ENCODE data around the gene IMP4. TPM values are rescaled to one million over a fixed set of nuclear protein-coding genes. Genes with fewer than 3 reads are reported as not detected.

IMP4 gene
- total and polyA plus RNA-seq, 2 of the 13 experiments (the other 11 are each of a cell fraction or from before 2014, with no cell fraction given), result 142 to 158 TPM

DNA sequence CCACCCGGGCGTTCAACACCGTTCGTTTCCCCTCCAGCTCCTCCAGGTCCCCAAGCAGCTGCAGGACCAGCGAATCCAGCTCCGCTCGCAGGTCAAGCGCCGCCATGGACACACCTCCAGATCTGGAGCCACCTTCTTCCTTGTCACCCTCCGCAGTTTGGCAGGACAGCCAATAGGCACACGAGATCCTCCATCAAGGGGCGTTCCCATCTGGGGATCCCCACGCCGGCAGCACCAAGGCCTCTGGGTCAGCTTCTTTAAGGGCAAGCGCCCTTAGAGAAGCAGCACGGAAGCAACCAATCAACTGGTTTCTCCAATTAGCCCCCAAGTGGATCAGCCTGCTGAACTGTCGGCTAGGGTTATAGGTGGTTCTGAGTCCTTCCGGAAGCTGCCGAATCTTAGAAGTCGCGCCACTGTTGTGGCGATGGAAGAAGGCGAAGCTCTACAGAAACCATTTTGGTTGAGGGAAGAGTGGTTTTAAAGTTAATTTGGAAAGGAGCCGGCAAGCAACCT is 621 bp upstream of the IMP4 start (continued):
- no peak for TF ChIP-seq REL (CRISPR knock-in tag; conservative IDR thresholded peaks at IDR 0.05)
- TF ChIP-seq SP1 (IDR thresholded peaks at IDR 0.05), result no peak
- TF ChIP-seq SP1 (CRISPR knock-in tag; IDR thresholded peaks at IDR 0.05), result peak; percentile 76
- TF ChIP-seq, protein P1, sequence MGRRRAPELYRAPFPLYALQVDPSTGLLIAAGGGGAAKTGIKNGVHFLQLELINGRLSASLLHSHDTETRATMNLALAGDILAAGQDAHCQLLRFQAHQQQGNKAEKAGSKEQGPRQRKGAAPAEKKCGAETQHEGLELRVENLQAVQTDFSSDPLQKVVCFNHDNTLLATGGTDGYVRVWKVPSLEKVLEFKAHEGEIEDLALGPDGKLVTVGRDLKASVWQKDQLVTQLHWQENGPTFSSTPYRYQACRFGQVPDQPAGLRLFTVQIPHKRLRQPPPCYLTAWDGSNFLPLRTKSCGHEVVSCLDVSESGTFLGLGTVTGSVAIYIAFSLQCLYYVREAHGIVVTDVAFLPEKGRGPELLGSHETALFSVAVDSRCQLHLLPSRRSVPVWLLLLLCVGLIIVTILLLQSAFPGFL (CRISPR knock-in tag; IDR thresholded peaks at IDR 0.05), result no peak
- TF ChIP-seq ZNF101 (CRISPR knock-in tag; IDR thresholded peaks at IDR 0.05; ENCODE audit: borderline replicate concordance, low read depth), result 0 out of 2 replicates have a peak, but pooled peaks have one; percentile 52
- TF ChIP-seq, protein P2, sequence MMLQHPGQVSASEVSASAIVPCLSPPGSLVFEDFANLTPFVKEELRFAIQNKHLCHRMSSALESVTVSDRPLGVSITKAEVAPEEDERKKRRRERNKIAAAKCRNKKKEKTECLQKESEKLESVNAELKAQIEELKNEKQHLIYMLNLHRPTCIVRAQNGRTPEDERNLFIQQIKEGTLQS (CRISPR knock-in tag; IDR thresholded peaks at IDR 0.05), result peak; percentile 21; the same call in 1 of the 2 replicates
- TF ChIP-seq NFYC (CRISPR knock-in tag; IDR thresholded peaks at IDR 0.05), result peak; percentile 80
- TF ChIP-seq ZNF180 (CRISPR knock-in tag; IDR thresholded peaks at IDR 0.05; ENCODE audit: borderline replicate concordance, low read depth), result no peak
- TF ChIP-seq, protein P3, sequence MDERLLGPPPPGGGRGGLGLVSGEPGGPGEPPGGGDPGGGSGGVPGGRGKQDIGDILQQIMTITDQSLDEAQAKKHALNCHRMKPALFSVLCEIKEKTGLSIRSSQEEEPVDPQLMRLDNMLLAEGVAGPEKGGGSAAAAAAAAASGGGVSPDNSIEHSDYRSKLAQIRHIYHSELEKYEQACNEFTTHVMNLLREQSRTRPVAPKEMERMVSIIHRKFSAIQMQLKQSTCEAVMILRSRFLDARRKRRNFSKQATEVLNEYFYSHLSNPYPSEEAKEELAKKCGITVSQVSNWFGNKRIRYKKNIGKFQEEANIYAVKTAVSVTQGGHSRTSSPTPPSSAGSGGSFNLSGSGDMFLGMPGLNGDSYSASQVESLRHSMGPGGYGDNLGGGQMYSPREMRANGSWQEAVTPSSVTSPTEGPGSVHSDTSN (CRISPR knock-in tag; IDR thresholded peaks at IDR 0.05), result 0 out of 2 replicates have a peak, but pooled peaks have one; percentile 26
- TF ChIP-seq, protein P4, sequence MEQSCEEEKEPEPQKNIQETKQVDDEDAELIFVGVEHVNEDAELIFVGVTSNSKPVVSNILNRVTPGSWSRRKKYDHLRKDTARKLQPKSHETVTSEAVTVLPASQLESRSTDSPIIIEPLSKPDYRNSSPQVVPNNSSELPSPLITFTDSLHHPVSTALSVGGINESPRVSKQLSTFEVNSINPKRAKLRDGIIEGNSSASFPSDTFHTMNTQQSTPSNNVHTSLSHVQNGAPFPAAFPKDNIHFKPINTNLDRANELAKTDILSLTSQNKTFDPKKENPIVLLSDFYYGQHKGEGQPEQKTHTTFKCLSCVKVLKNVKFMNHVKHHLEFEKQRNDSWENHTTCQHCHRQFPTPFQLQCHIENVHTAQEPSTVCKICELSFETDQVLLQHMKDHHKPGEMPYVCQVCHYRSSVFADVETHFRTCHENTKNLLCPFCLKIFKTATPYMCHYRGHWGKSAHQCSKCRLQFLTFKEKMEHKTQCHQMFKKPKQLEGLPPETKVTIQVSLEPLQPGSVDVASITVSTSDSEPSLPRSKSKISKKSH (CRISPR knock-in tag; IDR thresholded peaks at IDR 0.05; ENCODE audit: borderline replicate concordance), result no peak; the same call in 1 of the 2 replicates
- TF ChIP-seq, protein P5, sequence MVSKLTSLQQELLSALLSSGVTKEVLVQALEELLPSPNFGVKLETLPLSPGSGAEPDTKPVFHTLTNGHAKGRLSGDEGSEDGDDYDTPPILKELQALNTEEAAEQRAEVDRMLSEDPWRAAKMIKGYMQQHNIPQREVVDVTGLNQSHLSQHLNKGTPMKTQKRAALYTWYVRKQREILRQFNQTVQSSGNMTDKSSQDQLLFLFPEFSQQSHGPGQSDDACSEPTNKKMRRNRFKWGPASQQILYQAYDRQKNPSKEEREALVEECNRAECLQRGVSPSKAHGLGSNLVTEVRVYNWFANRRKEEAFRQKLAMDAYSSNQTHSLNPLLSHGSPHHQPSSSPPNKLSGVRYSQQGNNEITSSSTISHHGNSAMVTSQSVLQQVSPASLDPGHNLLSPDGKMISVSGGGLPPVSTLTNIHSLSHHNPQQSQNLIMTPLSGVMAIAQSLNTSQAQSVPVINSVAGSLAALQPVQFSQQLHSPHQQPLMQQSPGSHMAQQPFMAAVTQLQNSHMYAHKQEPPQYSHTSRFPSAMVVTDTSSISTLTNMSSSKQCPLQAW (CRISPR knock-in tag; IDR thresholded peaks at IDR 0.05), result peak; percentile 30
- TF ChIP-seq, protein P6, sequence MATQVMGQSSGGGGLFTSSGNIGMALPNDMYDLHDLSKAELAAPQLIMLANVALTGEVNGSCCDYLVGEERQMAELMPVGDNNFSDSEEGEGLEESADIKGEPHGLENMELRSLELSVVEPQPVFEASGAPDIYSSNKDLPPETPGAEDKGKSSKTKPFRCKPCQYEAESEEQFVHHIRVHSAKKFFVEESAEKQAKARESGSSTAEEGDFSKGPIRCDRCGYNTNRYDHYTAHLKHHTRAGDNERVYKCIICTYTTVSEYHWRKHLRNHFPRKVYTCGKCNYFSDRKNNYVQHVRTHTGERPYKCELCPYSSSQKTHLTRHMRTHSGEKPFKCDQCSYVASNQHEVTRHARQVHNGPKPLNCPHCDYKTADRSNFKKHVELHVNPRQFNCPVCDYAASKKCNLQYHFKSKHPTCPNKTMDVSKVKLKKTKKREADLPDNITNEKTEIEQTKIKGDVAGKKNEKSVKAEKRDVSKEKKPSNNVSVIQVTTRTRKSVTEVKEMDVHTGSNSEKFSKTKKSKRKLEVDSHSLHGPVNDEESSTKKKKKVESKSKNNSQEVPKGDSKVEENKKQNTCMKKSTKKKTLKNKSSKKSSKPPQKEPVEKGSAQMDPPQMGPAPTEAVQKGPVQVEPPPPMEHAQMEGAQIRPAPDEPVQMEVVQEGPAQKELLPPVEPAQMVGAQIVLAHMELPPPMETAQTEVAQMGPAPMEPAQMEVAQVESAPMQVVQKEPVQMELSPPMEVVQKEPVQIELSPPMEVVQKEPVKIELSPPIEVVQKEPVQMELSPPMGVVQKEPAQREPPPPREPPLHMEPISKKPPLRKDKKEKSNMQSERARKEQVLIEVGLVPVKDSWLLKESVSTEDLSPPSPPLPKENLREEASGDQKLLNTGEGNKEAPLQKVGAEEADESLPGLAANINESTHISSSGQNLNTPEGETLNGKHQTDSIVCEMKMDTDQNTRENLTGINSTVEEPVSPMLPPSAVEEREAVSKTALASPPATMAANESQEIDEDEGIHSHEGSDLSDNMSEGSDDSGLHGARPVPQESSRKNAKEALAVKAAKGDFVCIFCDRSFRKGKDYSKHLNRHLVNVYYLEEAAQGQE (IDR thresholded peaks at IDR 0.05; ENCODE audit: borderline replicate concordance in 1 of 2, low read depth in 1 of 2, low read length in 2 of 2), result no peak; a peak in 1 of 4 replicates
- no peak for TF ChIP-seq NONO (IDR thresholded peaks at IDR 0.05)
- TF ChIP-seq NONO (CRISPR knock-in tag; conservative IDR thresholded peaks at IDR 0.05), result no peak; the same call in 1 of the 2 replicates
- TF ChIP-seq, protein P7, sequence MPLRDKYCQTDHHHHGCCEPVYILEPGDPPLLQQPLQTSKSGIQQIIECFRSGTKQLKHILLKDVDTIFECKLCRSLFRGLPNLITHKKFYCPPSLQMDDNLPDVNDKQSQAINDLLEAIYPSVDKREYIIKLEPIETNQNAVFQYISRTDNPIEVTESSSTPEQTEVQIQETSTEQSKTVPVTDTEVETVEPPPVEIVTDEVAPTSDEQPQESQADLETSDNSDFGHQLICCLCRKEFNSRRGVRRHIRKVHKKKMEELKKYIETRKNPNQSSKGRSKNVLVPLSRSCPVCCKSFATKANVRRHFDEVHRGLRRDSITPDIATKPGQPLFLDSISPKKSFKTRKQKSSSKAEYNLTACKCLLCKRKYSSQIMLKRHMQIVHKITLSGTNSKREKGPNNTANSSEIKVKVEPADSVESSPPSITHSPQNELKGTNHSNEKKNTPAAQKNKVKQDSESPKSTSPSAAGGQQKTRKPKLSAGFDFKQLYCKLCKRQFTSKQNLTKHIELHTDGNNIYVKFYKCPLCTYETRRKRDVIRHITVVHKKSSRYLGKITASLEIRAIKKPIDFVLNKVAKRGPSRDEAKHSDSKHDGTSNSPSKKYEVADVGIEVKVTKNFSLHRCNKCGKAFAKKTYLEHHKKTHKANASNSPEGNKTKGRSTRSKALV (CRISPR knock-in tag; IDR thresholded peaks at IDR 0.05), result peak; percentile 33; the same call in 1 of the 2 replicates
- peak; percentile 66; the same call in 1 of the 2 replicates for TF ChIP-seq ZNF501 (CRISPR knock-in tag; IDR thresholded peaks at IDR 0.05)
- peak; percentile 59 for TF ChIP-seq SP2 (CRISPR knock-in tag; IDR thresholded peaks at IDR 0.05)
- TF ChIP-seq POLR2A (IDR thresholded peaks at IDR 0.05; ENCODE audit: insufficient read depth in 1 of 2, low read depth in 2 of 2, low read length in 2 of 2), result peak; percentile 73 to 89
